ENCODE results near the gene TADA2A. TPM values are rescaled to one million over a fixed set of nuclear protein-coding genes. Genes with fewer than 3 reads are reported as not detected.
"Not testable (repeated sequence)": the region's sequence is repeated elsewhere in the genome, so short reads cannot be mapped to it uniquely, and the experiment has no call there.

TADA2A gene
- total and polyA plus RNA-seq, 2 experiments from 2014 or later = 16.1 to 20.6 TPM

DNA sequence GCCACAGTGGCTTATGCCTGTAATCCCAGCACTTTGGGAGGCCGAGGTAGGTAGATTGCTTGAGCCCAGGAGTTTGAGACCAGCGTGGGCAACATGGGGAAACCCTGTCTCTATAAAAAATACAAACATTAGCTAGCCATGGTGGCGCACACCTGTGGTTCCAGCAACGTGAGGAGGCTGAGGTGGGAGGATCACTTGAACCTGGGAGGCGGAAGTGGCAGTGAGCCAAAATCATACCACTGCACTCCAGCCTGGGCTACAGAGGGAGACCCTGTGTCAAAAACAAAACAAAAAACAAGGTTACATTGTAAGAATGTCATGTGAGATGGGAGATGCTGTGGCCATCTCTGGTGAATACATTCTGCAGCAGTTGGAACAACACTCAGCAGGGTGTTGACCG is 96.5 kb downstream of the TADA2A start:
- H3K36me3 ChIP-seq = no peaks in the 10 kb centered on the region
- no peak overlapping the region for H3K27ac ChIP-seq
- no peak for DNase-seq (ENCODE audit: low read depth in 1 of 2, low spot score in 1 of 2)
- H3K27me3 ChIP-seq = no peaks in the 10 kb centered on the region
- H3K4me1 ChIP-seq (ENCODE audit: low read depth) = no peaks in the 10 kb centered on the region
- no peaks in the 10 kb centered on the region for H3K9me3 ChIP-seq (ENCODE audit: low read depth)
- TF ChIP-seq, protein P1, sequence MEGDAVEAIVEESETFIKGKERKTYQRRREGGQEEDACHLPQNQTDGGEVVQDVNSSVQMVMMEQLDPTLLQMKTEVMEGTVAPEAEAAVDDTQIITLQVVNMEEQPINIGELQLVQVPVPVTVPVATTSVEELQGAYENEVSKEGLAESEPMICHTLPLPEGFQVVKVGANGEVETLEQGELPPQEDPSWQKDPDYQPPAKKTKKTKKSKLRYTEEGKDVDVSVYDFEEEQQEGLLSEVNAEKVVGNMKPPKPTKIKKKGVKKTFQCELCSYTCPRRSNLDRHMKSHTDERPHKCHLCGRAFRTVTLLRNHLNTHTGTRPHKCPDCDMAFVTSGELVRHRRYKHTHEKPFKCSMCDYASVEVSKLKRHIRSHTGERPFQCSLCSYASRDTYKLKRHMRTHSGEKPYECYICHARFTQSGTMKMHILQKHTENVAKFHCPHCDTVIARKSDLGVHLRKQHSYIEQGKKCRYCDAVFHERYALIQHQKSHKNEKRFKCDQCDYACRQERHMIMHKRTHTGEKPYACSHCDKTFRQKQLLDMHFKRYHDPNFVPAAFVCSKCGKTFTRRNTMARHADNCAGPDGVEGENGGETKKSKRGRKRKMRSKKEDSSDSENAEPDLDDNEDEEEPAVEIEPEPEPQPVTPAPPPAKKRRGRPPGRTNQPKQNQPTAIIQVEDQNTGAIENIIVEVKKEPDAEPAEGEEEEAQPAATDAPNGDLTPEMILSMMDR (IDR thresholded peaks at IDR 0.05; ENCODE audit: low read depth, low read length) = no peak
- no peak overlapping the region for H3K4me3 ChIP-seq

DNA sequence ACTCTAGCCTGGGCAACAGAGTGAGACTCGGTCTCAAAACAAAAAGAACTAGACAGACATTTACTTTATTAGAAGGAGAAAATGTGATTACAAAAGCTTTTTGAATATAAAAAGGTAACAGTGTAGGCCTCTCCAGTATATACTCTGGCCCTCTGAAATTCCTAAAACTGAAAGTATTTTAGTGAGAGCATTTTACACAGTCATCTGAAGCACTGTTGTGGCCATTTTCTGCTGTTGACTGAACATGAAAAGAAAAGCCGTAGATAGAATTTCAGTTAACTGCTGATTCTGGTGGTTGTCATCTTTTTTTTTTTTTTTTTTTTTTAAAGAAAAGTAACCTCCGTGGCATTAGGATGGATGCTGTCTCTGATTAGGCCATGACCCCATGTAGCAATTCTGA is 98.6 kb downstream of the TADA2A start:
- Histone ChIP-seq H3K4me3 (no peak overlapping the region), H3K9me3 (ENCODE audit: low read depth) (no peaks in the 10 kb centered on the region), H3K27ac (no peak overlapping the region), H3K27me3 (no peaks in the 10 kb centered on the region), H3K4me1 (ENCODE audit: low read depth) (no peaks in the 10 kb centered on the region), H3K36me3 (no peaks in the 10 kb centered on the region)
- TF ChIP-seq, protein P1 (IDR thresholded peaks at IDR 0.05; ENCODE audit: low read depth, low read length) = no peak
- DNase-seq (ENCODE audit: low read depth in 1 of 2, low spot score in 1 of 2) = no peak

DNA sequence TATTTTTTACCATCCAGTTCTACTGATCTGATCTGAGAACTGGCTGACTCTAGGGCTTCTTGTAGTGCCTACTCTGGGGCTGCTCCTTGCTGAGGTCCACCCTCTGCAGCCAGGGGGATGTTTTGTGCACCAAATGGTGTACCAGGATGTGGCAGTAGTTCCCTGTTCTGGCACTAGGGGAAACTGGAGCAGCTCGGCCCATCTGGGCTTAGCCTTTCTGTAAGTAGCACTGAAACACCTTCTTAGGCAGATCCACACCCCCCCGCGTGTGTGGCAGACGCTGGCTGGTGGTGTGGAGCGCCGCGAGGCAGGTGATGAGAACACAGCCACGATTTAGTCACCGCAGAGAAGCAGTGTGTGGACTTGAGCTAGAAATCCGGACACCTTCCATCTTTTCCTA is 100.0 kb downstream of the TADA2A start:
- H3K27me3 ChIP-seq = no peaks in the 10 kb centered on the region
- no peaks in the 10 kb centered on the region for H3K36me3 ChIP-seq
- DNase-seq (ENCODE audit: low read depth in 1 of 2, low spot score in 1 of 2) = peak; percentile 32 to 40
- TF ChIP-seq, protein P1 (IDR thresholded peaks at IDR 0.05; ENCODE audit: low read depth, low read length) = peak; percentile 59
- no peak overlapping the region for H3K4me3 ChIP-seq
- peak overlapping the region; percentile 34 for H3K27ac ChIP-seq
- H3K4me1 ChIP-seq (ENCODE audit: low read depth) = no peaks in the 10 kb centered on the region
- no peaks in the 10 kb centered on the region for H3K9me3 ChIP-seq (ENCODE audit: low read depth)

DNA sequence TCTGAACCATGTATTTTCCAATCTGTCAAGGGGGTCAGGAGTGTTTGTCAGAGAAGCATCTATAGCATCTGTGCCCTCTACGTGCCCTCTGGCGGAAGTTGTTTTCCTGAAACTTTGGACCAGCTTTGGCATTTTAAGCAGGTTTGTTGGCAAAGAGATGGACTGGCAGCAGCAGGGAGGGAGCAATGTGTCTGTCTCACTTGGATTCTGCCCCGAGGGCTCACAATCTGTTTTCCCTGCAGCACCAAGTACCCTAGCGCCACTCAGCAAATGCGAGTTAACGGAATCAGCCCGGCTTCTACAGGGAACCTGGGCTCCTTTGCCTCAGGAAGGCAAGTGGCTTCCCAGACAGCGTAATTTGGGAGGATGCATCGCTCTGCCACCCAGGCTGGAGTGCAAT is 100.4 kb downstream of the TADA2A start:
- Histone ChIP-seq H3K36me3 (no peaks in the 10 kb centered on the region), H3K4me3 (no peak overlapping the region), H3K27ac (peak overlapping the region; percentile 34), H3K4me1 (ENCODE audit: low read depth) (peaks cover 2% of the 10 kb centered on the region), H3K27me3 (no peaks in the 10 kb centered on the region), H3K9me3 (ENCODE audit: low read depth) (no peaks in the 10 kb centered on the region)
- DNase-seq (ENCODE audit: low read depth in 1 of 2, low spot score in 1 of 2) = no peak
- TF ChIP-seq, protein P1 (IDR thresholded peaks at IDR 0.05; ENCODE audit: low read depth, low read length) = no peak

DNA sequence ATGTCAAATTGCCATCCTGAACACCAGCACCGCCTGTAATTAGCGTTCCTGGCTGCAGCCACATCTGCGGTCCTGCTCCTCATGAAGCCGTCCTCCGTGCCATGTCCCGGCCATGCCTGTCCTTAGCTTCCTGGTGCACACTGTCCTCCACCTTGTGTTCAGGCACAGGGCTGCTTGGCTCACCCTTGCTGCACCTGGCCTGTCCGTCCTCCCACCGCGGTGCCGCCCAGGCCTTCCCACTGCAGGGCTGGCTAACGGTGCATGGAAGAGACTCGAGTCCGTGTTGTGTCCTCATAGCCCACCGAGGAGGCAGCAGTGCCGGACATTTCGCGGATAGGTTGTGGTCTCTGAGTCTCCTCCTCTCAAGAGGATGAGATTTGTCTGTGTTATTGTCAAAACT is 103.4 kb downstream of the TADA2A start:
- TF ChIP-seq, protein P1 (IDR thresholded peaks at IDR 0.05; ENCODE audit: low read depth, low read length) = no peak
- no peaks in the 10 kb centered on the region for H3K9me3 ChIP-seq (ENCODE audit: low read depth)
- no peak overlapping the region for H3K4me3 ChIP-seq
- H3K36me3 ChIP-seq = no peaks in the 10 kb centered on the region
- H3K27ac ChIP-seq = peak overlapping the region; percentile 49
- peaks cover 21% of the 10 kb centered on the region for H3K4me1 ChIP-seq (ENCODE audit: low read depth)
- no peaks in the 10 kb centered on the region for H3K27me3 ChIP-seq
- DNase-seq (ENCODE audit: low read depth in 1 of 2, low spot score in 1 of 2) = no peak

DNA sequence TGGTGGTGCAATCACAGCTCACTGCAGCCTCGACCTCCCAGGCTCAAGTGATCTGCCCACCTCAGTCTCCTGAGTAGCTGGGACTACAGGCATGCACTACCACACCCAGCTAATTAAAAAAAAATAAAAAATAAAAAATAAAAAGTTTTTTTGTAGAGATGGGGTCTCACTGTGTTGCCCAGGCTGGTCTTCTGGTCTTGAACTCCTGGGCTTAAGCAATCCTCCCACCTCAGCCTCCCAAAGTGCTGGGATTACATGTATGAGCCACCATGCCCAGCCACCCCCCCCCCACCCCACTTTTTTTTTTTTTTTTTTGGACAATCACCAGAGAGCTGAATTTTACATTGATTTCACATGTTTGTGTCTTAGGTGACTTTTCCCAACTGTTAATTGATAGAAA is 105.0 kb downstream of the TADA2A start:
- not testable (repeated sequence) for H3K27me3 ChIP-seq; DNase-seq (ENCODE audit: low read depth in 1 of 2, low spot score in 1 of 2); H3K36me3 ChIP-seq; H3K4me3 ChIP-seq; H3K9me3 ChIP-seq (ENCODE audit: low read depth)
- Histone ChIP-seq H3K27ac (peak overlapping the region; percentile 80), H3K4me1 (ENCODE audit: low read depth) (peaks cover 32% of the 10 kb centered on the region)
